GM12872 (cell line): ENCODE measurements around the gene PRELP.

ENCODE experiments used
- CTCF ChIP-seq: IDR thresholded peaks from 3 replicates; pipeline ENCODE4 v1.5.1; 2011; ENCODE audit warnings: low read depth, mild to moderate bottlenecking, low read length, moderate library complexity; ENCODE audit not compliant: insufficient read depth

The PRELP gene

GRCh38 chr1:203528063-203528462 lies 52.5 kb downstream of the PRELP start:
- no peak for TF ChIP-seq CTCF

- TF ChIP-seq CTCF: no peak
Observed at GRCh38 chr1:203528976-203529835, 53.6 kb downstream of the PRELP start.

- no peak for TF ChIP-seq CTCF
Observed at GRCh38 chr1:203531063-203531462, 55.5 kb downstream of the PRELP start.

- no peak for TF ChIP-seq CTCF
Observed at GRCh38 chr1:203534012-203534411, 58.4 kb downstream of the PRELP start.

- no peak for TF ChIP-seq CTCF
Observed at GRCh38 chr1:203534526-203534925, 58.9 kb downstream of the PRELP start.

- no peak for TF ChIP-seq CTCF
Observed at GRCh38 chr1:203536575-203536974, 61.0 kb downstream of the PRELP start.

- TF ChIP-seq CTCF: no peak
Observed at GRCh38 chr1:203536980-203537455, 61.4 kb downstream of the PRELP start.
